HFFc6 (cell line): ENCODE data around the gene IST1. TPM values are rescaled to one million over a fixed set of nuclear protein-coding genes. Genes with fewer than 3 reads are reported as not detected.

ENCODE experiments used
- DNase-seq: peaks from one replicate; pipeline ENCODE4 v3.0.0-alpha.2; 2018
- H3K27ac Mint-ChIP-seq: 2 replicates; pipeline ENCODE4 v1.8.0; 2020; ENCODE audit warnings: mild to moderate bottlenecking, mixed read lengths
- H3K27me3 Mint-ChIP-seq: 2 replicates; pipeline ENCODE4 v1.8.0; 2021; ENCODE audit warnings: mild to moderate bottlenecking, moderate library complexity, mixed read lengths; ENCODE audit not compliant: insufficient read depth
- H3K36me3 Mint-ChIP-seq: 2 replicates; pipeline ENCODE4 v1.8.0; 2021; ENCODE audit warnings: low read depth, mixed read lengths
- H3K4me1 Mint-ChIP-seq: 2 replicates; pipeline ENCODE4 v1.8.0; 2020; ENCODE audit warnings: low read depth, mixed read lengths
- H3K4me3 Mint-ChIP-seq: 2 replicates; pipeline ENCODE4 v1.8.0; 2020; ENCODE audit warnings: mild to moderate bottlenecking, moderate library complexity, mixed read lengths
- H3K9me3 Mint-ChIP-seq: 2 replicates; pipeline ENCODE4 v1.8.0; 2020; ENCODE audit warnings: mild to moderate bottlenecking, mixed read lengths
- total RNA-seq, 6 experiments: library from RNA; stranded (reverse); fragmentation: NEBNext Ultra II Directional; extraction: Animal tissue kit (Norgen Biotek cat#: 25700); gene quantifications; 2 replicates in 1 of 6; 3 replicates in 5 of 6; pipeline ENCODE4 v1.2.3, GENCODE V29; 2021
- TF ChIP-seq, protein P1 (sequence below): fragments of 200-600 bp; sonication (generic); IDR thresholded peaks from 2 replicates; pipeline ENCODE4 v1.5.0; 2021; ENCODE audit warnings: antibody characterized with exemption, mild to moderate bottlenecking

The IST1 gene
- total RNA-seq, 6 experiments from 2014 or later, result 113 to 136 (median 125) TPM

DNA sequence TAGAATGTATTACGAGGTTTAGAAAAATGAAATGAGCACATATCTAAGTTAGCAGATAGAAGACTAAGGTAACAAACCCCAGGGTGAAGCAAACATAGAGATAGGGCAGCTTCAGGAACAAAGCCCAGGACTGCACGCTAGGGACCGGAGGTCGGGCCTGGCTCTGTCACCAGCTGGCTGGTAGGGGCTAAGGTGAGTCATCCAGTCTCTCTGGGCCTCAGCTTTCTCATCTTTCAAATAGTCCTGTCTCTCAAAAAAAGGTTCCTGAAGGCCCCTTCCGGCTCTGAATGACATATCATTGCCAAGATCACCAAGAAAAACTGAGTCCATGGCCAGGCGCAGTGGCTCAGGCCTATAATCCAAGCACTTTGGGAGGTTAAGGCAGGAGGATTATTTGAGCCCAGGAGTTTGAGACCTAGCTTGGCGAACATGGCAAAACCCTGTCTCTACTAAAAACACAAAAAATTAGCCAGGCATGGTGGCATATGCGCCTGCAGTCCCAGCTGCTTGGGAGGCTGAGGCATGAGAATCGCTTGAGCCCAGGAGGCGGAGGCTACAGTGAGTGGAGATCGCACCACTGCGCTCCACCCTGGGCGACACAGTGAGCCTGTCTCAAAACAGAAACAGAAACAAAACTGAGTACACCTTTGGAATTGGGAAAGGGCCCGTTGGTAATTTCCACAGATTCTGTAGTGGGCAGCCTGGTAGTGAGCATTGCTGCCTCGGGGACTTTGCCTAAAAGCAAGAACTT is 78.9 kb downstream of the IST1 start:
- H3K4me3 Mint-ChIP-seq, result no peak overlapping the region
- H3K36me3 Mint-ChIP-seq, result no peaks in the 10 kb centered on the region
- H3K27me3 Mint-ChIP-seq, result peaks cover 27% of the 10 kb centered on the region
- 0 out of 2 replicates have a peak, but pooled peaks cover 5% of the 10 kb centered on the region for H3K4me1 Mint-ChIP-seq
- TF ChIP-seq, protein P1, sequence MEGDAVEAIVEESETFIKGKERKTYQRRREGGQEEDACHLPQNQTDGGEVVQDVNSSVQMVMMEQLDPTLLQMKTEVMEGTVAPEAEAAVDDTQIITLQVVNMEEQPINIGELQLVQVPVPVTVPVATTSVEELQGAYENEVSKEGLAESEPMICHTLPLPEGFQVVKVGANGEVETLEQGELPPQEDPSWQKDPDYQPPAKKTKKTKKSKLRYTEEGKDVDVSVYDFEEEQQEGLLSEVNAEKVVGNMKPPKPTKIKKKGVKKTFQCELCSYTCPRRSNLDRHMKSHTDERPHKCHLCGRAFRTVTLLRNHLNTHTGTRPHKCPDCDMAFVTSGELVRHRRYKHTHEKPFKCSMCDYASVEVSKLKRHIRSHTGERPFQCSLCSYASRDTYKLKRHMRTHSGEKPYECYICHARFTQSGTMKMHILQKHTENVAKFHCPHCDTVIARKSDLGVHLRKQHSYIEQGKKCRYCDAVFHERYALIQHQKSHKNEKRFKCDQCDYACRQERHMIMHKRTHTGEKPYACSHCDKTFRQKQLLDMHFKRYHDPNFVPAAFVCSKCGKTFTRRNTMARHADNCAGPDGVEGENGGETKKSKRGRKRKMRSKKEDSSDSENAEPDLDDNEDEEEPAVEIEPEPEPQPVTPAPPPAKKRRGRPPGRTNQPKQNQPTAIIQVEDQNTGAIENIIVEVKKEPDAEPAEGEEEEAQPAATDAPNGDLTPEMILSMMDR, result no peak
- DNase-seq, result no peak
- no peak overlapping the region for H3K27ac Mint-ChIP-seq
- H3K9me3 Mint-ChIP-seq, result no peaks in the 10 kb centered on the region

Other genes with a start within 250 kb of the IST1 start
- 10 to 100 TPM; 11.5 to 14.4 (median 12.9) TPM for gene PHLPP2, start 170.8 kb upstream of the IST1 start, total RNA-seq
- 100 to 1,000 TPM in 5 of 6 experiments, 10 to 100 TPM in 1; 87.5 to 115 (median 106) TPM for gene AP1G1, start 86.7 kb upstream of the IST1 start, total RNA-seq
- gene ATXN1L, start 49.6 kb upstream of the IST1 start, total RNA-seq, result 10 to 100 TPM; 14.9 to 19.0 (median 17.2) TPM
- gene ZNF821, start 11.3 kb upstream of the IST1 start, total RNA-seq, result 1 to 10 TPM; 4.1 to 6.2 (median 4.7) TPM
- gene PKD1L3, start 104.9 kb downstream of the IST1 start, total RNA-seq, result not detected
- 10 to 100 TPM in 1 of 6 experiments, 1 to 10 TPM in 5; 6.8 to 10.0 (median 8.8) TPM for gene DHODH, start 113.2 kb downstream of the IST1 start, total RNA-seq
- gene HP, start 159.0 kb downstream of the IST1 start, total RNA-seq, result not detected
- not detected for gene HPR, start 167.7 kb downstream of the IST1 start, total RNA-seq
- 10 to 100 TPM in 3 of 6 experiments, 1 to 10 TPM in 3; 5.9 to 10.4 (median 9.9) TPM for gene TXNL4B, start 198.1 kb downstream of the IST1 start, total RNA-seq
- 10 to 100 TPM; 51.1 to 58.2 (median 55.6) TPM for gene DHX38, start 198.3 kb downstream of the IST1 start, total RNA-seq